ENCODE data around the gene IQSEC3. TPM values are rescaled to one million over a fixed set of nuclear protein-coding genes. Genes with fewer than 3 reads are reported as not detected.

IQSEC3 gene
- total RNA-seq, 4 donors from 2014 or later = 0.65 to 10.5 (median 0.76) TPM

- TF ChIP-seq, protein P1, sequence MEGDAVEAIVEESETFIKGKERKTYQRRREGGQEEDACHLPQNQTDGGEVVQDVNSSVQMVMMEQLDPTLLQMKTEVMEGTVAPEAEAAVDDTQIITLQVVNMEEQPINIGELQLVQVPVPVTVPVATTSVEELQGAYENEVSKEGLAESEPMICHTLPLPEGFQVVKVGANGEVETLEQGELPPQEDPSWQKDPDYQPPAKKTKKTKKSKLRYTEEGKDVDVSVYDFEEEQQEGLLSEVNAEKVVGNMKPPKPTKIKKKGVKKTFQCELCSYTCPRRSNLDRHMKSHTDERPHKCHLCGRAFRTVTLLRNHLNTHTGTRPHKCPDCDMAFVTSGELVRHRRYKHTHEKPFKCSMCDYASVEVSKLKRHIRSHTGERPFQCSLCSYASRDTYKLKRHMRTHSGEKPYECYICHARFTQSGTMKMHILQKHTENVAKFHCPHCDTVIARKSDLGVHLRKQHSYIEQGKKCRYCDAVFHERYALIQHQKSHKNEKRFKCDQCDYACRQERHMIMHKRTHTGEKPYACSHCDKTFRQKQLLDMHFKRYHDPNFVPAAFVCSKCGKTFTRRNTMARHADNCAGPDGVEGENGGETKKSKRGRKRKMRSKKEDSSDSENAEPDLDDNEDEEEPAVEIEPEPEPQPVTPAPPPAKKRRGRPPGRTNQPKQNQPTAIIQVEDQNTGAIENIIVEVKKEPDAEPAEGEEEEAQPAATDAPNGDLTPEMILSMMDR (IDR thresholded peaks at IDR 0.05; ENCODE audit: low read depth) = no peak
Observed at GRCh38 chr12:225012-225411, 158.4 kb downstream of the IQSEC3 start.

GRCh38 chr12:226401-226800 is 159.8 kb downstream of the IQSEC3 start:
- TF ChIP-seq, protein P1 (IDR thresholded peaks at IDR 0.05; ENCODE audit: low read depth) = no peak

DNA sequence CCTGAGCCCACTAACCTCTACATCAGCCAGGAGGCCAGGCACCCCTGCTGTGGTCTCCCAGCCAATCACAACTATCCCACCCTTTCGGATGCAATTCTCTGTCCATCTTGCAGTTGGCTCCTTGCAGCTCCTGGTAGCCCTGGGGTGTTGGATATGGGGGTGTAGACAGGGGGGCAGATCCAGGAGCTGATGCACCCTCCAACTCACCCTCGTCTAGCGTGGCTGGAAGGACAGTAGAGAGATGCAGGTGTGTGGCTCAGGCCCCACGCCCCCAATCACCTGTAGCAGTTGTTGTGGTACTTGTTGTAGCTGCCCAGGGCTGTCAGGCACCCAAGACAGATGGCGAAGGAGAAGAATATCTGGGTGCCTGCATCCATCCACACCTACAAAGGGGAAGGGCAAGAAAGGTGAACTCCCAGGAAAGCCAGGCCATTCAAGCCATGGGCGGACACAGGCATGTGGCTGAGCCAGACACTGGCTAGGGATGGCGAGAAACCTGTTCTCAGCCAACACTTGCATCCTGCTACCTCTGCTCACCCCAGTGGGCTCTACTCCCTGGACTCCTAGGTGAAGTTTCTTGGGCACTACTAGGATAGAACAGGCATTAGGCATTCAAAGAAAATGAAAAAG is 160.8 kb downstream of the IQSEC3 start:
- TF ChIP-seq, protein P1 (IDR thresholded peaks at IDR 0.05; ENCODE audit: low read depth) = no peak

Other genes starting within 250 kb of the IQSEC3 start
- gene SLC6A12, start 147.4 kb downstream of the IQSEC3 start, total RNA-seq = 1 to 10 TPM in 2 of 4 donors, under 1 TPM in 2; 0.33 to 4.4 (median 1.5) TPM
- under 1 TPM in 1 of 4 donors, not detected in 3; 0.88 TPM for gene SLC6A13, start 196.1 kb downstream of the IQSEC3 start, total RNA-seq

All from subcutaneous adipose tissue (tissue), 4 donors.